GM12872 (cell line): Measurements from ENCODE around the gene HLTF.

Experiments used
- TF ChIP-seq, protein P1 (sequence below): IDR thresholded peaks from 3 replicates; pipeline ENCODE4 v1.5.1; 2011; ENCODE audit warnings: low read depth, mild to moderate bottlenecking, low read length, moderate library complexity; ENCODE audit not compliant: insufficient read depth

The HLTF gene

DNA sequence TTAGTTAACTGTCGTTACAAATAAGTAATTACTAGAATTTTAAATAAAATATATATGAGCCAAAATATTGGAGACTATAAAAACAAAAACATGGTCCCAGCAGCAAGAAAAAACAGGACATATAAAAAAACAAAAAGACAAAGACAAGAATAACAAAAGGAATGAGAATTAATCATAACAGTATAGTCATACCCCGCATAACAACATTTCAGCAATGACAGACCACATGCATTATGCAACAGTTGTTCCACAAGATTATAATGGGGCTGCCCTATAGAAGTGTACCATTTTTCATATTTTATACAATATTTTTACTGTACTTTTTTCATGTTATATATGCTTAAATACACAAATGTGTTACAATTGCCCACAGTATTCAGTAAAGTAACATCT, 5.6 kb downstream of the HLTF start:
- TF ChIP-seq, protein P1, sequence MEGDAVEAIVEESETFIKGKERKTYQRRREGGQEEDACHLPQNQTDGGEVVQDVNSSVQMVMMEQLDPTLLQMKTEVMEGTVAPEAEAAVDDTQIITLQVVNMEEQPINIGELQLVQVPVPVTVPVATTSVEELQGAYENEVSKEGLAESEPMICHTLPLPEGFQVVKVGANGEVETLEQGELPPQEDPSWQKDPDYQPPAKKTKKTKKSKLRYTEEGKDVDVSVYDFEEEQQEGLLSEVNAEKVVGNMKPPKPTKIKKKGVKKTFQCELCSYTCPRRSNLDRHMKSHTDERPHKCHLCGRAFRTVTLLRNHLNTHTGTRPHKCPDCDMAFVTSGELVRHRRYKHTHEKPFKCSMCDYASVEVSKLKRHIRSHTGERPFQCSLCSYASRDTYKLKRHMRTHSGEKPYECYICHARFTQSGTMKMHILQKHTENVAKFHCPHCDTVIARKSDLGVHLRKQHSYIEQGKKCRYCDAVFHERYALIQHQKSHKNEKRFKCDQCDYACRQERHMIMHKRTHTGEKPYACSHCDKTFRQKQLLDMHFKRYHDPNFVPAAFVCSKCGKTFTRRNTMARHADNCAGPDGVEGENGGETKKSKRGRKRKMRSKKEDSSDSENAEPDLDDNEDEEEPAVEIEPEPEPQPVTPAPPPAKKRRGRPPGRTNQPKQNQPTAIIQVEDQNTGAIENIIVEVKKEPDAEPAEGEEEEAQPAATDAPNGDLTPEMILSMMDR = no peak

GRCh38 chr3:149080011-149080698, 6.2 kb downstream of the HLTF start:
- TF ChIP-seq, protein P1 = no peak

DNA sequence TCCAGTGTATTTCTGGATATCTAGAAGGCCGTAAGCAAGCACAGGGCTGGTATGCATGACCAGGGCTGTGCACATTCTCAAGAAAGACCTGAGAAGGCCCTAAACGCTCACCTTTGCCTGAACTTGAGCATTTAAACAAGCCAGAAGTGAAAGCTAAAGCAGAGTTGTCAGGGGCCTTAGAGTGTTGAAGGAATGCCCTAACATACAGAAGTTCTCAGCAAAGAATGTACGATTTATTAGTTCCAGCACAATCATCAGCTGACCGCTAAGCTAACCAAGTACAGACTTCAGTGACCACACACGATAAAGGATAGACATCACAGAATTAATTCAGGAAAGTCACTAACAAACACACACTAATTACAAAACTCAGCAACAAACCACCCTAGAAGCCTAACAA, 8.7 kb downstream of the HLTF start:
- TF ChIP-seq, protein P1 = no peak

DNA sequence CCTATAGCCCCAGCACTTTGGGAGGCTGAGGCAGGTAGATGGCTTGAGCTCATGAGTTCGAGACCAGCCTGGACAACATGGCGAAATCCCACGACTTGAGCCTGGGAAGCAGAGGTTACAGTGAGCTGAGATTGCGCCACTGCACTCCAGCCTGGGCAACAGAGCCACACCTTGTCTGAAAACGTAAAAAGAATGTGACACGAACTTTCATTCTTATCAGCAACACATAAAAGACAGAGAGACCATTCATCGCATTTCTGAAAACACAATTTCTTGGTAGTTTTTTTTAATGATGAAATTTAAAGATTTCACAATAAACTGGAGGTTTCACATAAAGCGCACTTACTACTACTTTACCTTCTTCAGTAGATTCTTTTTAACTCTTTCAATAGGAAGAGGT, 18.4 kb downstream of the HLTF start:
- TF ChIP-seq, protein P1 = no peak

DNA sequence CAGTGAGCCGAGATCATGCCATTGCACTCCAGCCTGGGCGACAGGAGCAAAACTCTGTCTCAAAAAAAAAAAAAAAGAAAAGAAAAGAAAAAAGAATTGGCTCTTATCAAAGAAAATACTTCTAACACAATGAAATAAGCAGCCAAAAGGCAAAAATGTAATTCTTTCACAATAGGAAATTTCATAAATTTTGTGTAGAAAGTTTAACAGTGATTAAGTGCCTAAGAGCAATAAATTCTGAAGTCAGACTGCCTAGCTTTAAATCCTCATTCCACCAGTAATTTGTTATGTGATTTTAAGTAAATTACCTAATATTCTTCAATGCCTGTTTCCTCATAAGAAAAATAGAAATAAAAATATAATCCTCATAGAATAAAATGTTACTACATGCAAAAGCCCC, 24.6 kb downstream of the HLTF start:
- TF ChIP-seq, protein P1 = no peak

GRCh38 chr3:149058602-149059001, 27.7 kb downstream of the HLTF start:
- TF ChIP-seq, protein P1 = no peak

GRCh38 chr3:149058198-149058597, 28.1 kb downstream of the HLTF start:
- TF ChIP-seq, protein P1 = no peak
